ENCODE data around the gene OTOGL.
A peak's percentile ranks its signal among the peaks of the same experiment; 100 is the strongest.

Gene OTOGL

GRCh38 chr12:80121661-80122060 is 22.3 kb downstream of the OTOGL start:
- no peak for DNase-seq

GRCh38 chr12:80129895-80130530 is 30.7 kb downstream of the OTOGL start:
- DNase-seq, result no peak

GRCh38 chr12:80135624-80136023 is 36.3 kb downstream of the OTOGL start:
- no peak for DNase-seq

- DNase-seq, result no peak
These were observed 40.7 kb downstream of the OTOGL start for GRCh38 chr12:80140005-80140404.

- DNase-seq, result no peak
These were observed 43.3 kb downstream of the OTOGL start for GRCh38 chr12:80142640-80143039.

- DNase-seq, result no peak
These were observed 44.2 kb downstream of the OTOGL start for GRCh38 chr12:80143537-80143936.

GRCh38 chr12:80149547-80150313 is 50.4 kb downstream of the OTOGL start:
- peak; percentile 50 for DNase-seq

GRCh38 chr12:80151131-80151530 is 51.8 kb downstream of the OTOGL start:
- no peak for DNase-seq

- DNase-seq, result no peak
These were observed 54.9 kb downstream of the OTOGL start for GRCh38 chr12:80154261-80154660.

- DNase-seq, result no peak
These were observed 57.0 kb downstream of the OTOGL start for GRCh38 chr12:80156306-80156705.

- no peak for DNase-seq
These were observed 58.3 kb downstream of the OTOGL start for GRCh38 chr12:80157645-80158044.

GRCh38 chr12:80161612-80162011 is 62.3 kb downstream of the OTOGL start:
- no peak for DNase-seq

GRCh38 chr12:80162177-80162576 is 62.8 kb downstream of the OTOGL start:
- DNase-seq, result no peak

- no peak for DNase-seq
These were observed 66.4 kb downstream of the OTOGL start for GRCh38 chr12:80165746-80166145.

- DNase-seq, result no peak
These were observed 67.4 kb downstream of the OTOGL start for GRCh38 chr12:80166751-80167150.

- no peak for DNase-seq
These were observed 69.6 kb downstream of the OTOGL start for GRCh38 chr12:80168936-80169335.

GRCh38 chr12:80170915-80171314 is 71.6 kb downstream of the OTOGL start:
- DNase-seq, result no peak

- DNase-seq, result no peak
These were observed 73.9 kb downstream of the OTOGL start for GRCh38 chr12:80173083-80173864.

- no peak for DNase-seq
These were observed 76.1 kb downstream of the OTOGL start for GRCh38 chr12:80175307-80175930.

- no peak for DNase-seq
These were observed 77.4 kb downstream of the OTOGL start for GRCh38 chr12:80176706-80177105.

- DNase-seq, result no peak
These were observed 79.5 kb downstream of the OTOGL start for GRCh38 chr12:80178846-80179245.

- no peak for DNase-seq
These were observed 84.6 kb downstream of the OTOGL start for GRCh38 chr12:80183939-80184338.

GRCh38 chr12:80184926-80185325 is 85.6 kb downstream of the OTOGL start:
- no peak for DNase-seq
